Activated CD4-positive, alpha-beta T cell treated with anti-CD3 and anti-CD28 coated beads, Interleukin-2, amount 10 ng/mL, durations not matched to agents 7 days and 5 days (primary cell): ENCODE results near the gene TECPR1. TPM values are rescaled to one million over a fixed set of nuclear protein-coding genes. Genes with fewer than 3 reads are reported as not detected.
"Not testable (repeated sequence)": the region's sequence is repeated elsewhere in the genome, so short reads cannot be mapped to it uniquely, and the experiment has no call there.

Experiments
- CTCF ChIA-PET: fragments of 350-600 bp; sonication (Branson Sonifier 250); formaldehyde crosslinking; loops from one replicate; lab custom pipeline; 2021; ENCODE audit warnings: antibody characterized with exemption; lab: Charles Lee
- POLR2A ChIA-PET: fragments of 350-600 bp; sonication (Branson Sonifier 250); formaldehyde crosslinking; loops from one replicate; lab custom pipeline; 2021; ENCODE audit warnings: antibody characterized with exemption; lab: Charles Lee
- DNase-seq: peaks from one replicate; pipeline ENCODE4 v3.0.0-alpha.2; 2020
- H3K27ac Mint-ChIP-seq: one replicate; pipeline ENCODE4 v1.8.0; 2021; ENCODE audit warnings: mild to moderate bottlenecking, moderate library complexity, mixed read lengths
- H3K27me3 Mint-ChIP-seq: one replicate; pipeline ENCODE4 v1.8.0; 2021; ENCODE audit warnings: mixed read lengths
- H3K36me3 Mint-ChIP-seq: one replicate; pipeline ENCODE4 v1.8.0; 2021; ENCODE audit warnings: low read depth, mixed read lengths
- H3K4me1 Mint-ChIP-seq: one replicate; pipeline ENCODE4 v1.8.0; 2021; ENCODE audit warnings: mixed read lengths
- H3K4me3 Mint-ChIP-seq: one replicate; pipeline ENCODE4 v1.8.0; 2021; ENCODE audit warnings: mild to moderate bottlenecking, moderate library complexity, mixed read lengths
- H3K9me3 Mint-ChIP-seq: one replicate; pipeline ENCODE4 v1.8.0; 2021; ENCODE audit warnings: mixed read lengths
- total RNA-seq, 2 experiments: library from RNA; stranded (reverse); gene quantifications; one replicate each; pipeline ENCODE4 v1.2.3, GENCODE V29; 2021

The TECPR1 gene
- total RNA-seq, 2 experiments from 2014 or later, result 82.5 to 99.2 TPM

DNA sequence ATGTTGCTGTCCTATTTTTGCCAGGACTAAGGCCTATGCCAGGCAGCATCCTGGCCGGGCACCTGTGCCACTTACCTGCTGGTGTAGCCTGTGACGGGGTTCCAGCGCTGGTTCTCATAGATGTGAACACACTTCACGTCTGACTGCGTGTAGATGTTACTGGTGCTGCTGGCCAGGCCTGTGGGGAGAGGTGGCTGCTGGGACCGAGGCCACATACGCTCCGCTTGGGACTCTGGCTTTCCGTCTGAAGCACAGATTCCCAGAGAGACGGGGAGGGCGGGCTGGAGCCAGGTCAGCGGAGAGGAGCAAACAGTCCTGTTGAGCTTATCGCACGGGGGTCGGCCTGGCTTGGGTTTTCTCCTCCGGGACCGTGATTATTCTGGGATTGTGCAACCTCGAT is 24.1 kb downstream of the TECPR1 start:
- H3K4me3 Mint-ChIP-seq, result no peak overlapping the region
- POLR2A ChIA-PET, result no interaction called here

GRCh38 chr7:98225913-98226614 is 26.0 kb downstream of the TECPR1 start:
- Mint-ChIP-seq H3K27me3 (no peaks in the 10 kb centered on the region), H3K36me3 (peaks cover 16% of the 10 kb centered on the region), H3K4me3 (no peak overlapping the region), H3K27ac (no peak overlapping the region), H3K9me3 (no peaks in the 10 kb centered on the region), H3K4me1 (no peaks in the 10 kb centered on the region)
- DNase-seq, result no peak
- POLR2A ChIA-PET, result no interaction called here
- CTCF ChIA-PET, result interaction anchor here (0.6 to 1.2 kb wide), 2 partner anchors 51 to 228 kb away, joined by 3 read pairs; no protein-coding TSS in a partner anchor

More for the DNA sequence above, 24.1 kb downstream of the TECPR1 start:
- H3K27me3 Mint-ChIP-seq, result no peaks in the 10 kb centered on the region
- DNase-seq, result no peak
- CTCF ChIA-PET, result interaction anchor here (1.4 kb wide), 1 partner anchor 29 kb away, joined by 4 read pairs; no protein-coding TSS in a partner anchor
- peaks cover 16% of the 10 kb centered on the region for H3K36me3 Mint-ChIP-seq
- H3K27ac Mint-ChIP-seq, result no peak overlapping the region
- H3K9me3 Mint-ChIP-seq, result no peaks in the 10 kb centered on the region
- no peaks in the 10 kb centered on the region for H3K4me1 Mint-ChIP-seq

DNA sequence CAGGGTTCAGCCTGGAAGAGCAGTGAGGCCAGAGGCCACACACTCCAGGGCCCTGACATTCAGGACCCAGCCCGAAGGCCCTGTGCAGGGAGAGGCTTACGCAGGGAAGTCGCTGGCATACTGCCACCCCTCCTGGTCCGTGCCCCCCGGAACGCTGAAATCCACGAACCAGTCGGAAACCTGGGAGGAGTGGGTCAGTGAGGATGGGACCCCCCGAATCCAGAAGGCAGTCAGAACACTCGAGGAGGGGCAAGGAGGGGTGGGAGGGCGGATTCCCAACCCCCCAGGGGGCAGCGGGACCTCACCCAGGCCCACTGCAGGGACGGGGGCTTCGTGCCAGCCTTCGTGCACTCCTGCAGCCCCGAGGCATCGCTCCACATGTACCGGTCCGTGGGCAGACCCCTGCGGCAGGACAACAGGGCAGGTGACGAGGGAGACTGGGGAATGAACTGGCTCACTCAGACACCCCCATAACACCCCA is 27.3 kb downstream of the TECPR1 start:
- H3K27me3 Mint-ChIP-seq, result no peaks in the 10 kb centered on the region
- ChIA-PET POLR2A (no interaction called here), CTCF (interaction anchor here (1.2 kb wide), 1 partner anchor 53 kb away, joined by 3 read pairs; no protein-coding TSS in a partner anchor)
- peaks cover 12% of the 10 kb centered on the region for H3K36me3 Mint-ChIP-seq
- H3K9me3 Mint-ChIP-seq, result no peaks in the 10 kb centered on the region
- DNase-seq, result no peak
- H3K4me3 Mint-ChIP-seq, result no peak overlapping the region
- H3K27ac Mint-ChIP-seq, result no peak overlapping the region
- H3K4me1 Mint-ChIP-seq, result no peaks in the 10 kb centered on the region

DNA sequence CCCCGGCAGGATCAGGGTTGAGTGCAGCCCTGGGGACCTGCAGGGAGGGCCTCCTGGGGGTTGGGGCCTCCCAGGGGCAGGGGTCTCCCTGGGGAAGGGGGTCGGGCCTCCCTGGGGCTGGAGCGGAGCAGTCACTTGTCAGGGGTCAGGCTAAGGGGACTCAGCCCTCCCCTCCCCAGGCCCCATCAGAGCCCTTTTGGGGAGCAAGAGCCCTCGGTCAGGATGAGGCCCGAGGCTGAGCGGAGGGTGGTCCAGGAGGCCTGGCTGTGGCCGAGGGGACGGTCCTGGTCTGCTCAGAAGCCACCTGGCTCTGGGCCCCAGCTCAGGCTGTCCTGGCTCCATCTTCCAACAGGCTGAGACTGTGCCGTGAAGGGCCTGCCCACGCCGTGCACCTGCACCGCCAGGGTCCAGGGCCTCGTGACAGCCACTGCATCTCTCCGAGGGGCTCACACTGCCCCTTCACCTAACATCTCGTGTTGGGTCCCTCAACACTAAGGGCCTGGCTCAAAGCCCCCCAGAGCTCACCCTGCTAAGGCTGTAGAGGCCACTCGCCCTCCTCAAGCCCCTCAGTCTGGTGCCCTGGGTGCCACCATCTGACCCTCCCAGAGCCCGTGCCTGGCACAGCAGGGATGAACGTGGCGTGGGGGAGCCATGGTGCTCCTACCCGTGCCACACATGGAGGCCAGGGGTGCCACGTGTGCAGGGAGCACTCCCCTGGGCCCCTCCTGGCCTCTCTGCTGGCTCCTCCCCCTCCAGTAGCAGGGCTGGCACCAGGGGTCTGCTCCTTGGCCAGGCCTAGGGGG is 27.9 kb downstream of the TECPR1 start:
- Mint-ChIP-seq H3K27ac (no peak overlapping the region), H3K9me3 (no peaks in the 10 kb centered on the region), H3K4me3 (no peak overlapping the region), H3K27me3 (no peaks in the 10 kb centered on the region), H3K36me3 (peaks cover 17% of the 10 kb centered on the region), H3K4me1 (peaks cover 3% of the 10 kb centered on the region)
- ChIA-PET CTCF (no interaction called here), POLR2A (no interaction called here)
- DNase-seq, result no peak

DNA sequence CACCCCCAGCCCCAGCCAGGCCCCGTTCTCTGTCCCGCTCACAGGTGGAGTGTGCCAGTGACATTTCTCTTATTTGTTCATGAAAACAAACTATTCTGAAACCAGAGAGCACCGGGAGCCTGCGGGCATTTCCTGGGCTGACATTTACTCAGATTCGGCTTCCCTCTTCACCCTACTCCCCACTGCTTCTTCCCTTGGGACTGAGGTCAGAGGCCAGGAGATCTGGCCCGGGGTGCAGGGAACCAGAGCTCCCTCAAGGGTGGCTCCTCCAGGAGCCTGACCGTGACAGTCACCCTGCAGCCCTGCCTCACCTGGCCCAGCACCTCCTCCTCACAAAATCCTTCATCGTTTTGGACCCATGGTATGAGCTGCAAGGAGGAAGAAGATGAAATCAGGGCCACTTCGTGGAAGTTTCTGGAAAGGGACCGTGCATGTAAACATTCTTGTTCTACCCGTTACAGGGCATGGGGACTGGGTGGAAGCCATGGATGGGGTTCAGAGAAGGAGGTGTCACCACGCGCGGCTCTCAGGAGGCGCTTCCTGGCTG is 28.6 kb downstream of the TECPR1 start:
- Mint-ChIP-seq H3K27ac (no peak overlapping the region), H3K4me3 (no peak overlapping the region), H3K4me1 (peaks cover 9% of the 10 kb centered on the region), H3K27me3 (no peaks in the 10 kb centered on the region), H3K9me3 (no peaks in the 10 kb centered on the region), H3K36me3 (peaks cover 20% of the 10 kb centered on the region)
- ChIA-PET CTCF (no interaction called here), POLR2A (no interaction called here)
- no peak for DNase-seq

GRCh38 chr7:98222533-98223195 is 29.4 kb downstream of the TECPR1 start:
- H3K4me3 Mint-ChIP-seq, result no peak overlapping the region
- no peaks in the 10 kb centered on the region for H3K9me3 Mint-ChIP-seq
- POLR2A ChIA-PET, result no interaction called here
- H3K36me3 Mint-ChIP-seq, result peaks cover 21% of the 10 kb centered on the region
- CTCF ChIA-PET, result no interaction called here
- no peaks in the 10 kb centered on the region for H3K27me3 Mint-ChIP-seq
- DNase-seq, result no peak
- H3K4me1 Mint-ChIP-seq, result peaks cover 13% of the 10 kb centered on the region
- H3K27ac Mint-ChIP-seq, result no peak overlapping the region

- ChIA-PET POLR2A (no interaction called here), CTCF (no interaction called here)
- Mint-ChIP-seq H3K4me1 (peaks cover 13% of the 10 kb centered on the region), H3K4me3 (no peak overlapping the region), H3K27me3 (no peaks in the 10 kb centered on the region), H3K9me3 (no peaks in the 10 kb centered on the region), H3K36me3 (peaks cover 19% of the 10 kb centered on the region), H3K27ac (no peak overlapping the region)
- DNase-seq, result no peak
These were observed 30.2 kb downstream of the TECPR1 start for GRCh38 chr7:98221611-98222532.

GRCh38 chr7:98219382-98219781 is 32.6 kb downstream of the TECPR1 start:
- DNase-seq, H3K27me3 Mint-ChIP-seq, POLR2A ChIA-PET, H3K9me3 Mint-ChIP-seq, H3K4me3 Mint-ChIP-seq, CTCF ChIA-PET: not testable (repeated sequence)
- Mint-ChIP-seq H3K36me3 (peaks cover 15% of the 10 kb centered on the region), H3K4me1 (peaks cover 13% of the 10 kb centered on the region), H3K27ac (peak overlapping the region; percentile 26)

DNA sequence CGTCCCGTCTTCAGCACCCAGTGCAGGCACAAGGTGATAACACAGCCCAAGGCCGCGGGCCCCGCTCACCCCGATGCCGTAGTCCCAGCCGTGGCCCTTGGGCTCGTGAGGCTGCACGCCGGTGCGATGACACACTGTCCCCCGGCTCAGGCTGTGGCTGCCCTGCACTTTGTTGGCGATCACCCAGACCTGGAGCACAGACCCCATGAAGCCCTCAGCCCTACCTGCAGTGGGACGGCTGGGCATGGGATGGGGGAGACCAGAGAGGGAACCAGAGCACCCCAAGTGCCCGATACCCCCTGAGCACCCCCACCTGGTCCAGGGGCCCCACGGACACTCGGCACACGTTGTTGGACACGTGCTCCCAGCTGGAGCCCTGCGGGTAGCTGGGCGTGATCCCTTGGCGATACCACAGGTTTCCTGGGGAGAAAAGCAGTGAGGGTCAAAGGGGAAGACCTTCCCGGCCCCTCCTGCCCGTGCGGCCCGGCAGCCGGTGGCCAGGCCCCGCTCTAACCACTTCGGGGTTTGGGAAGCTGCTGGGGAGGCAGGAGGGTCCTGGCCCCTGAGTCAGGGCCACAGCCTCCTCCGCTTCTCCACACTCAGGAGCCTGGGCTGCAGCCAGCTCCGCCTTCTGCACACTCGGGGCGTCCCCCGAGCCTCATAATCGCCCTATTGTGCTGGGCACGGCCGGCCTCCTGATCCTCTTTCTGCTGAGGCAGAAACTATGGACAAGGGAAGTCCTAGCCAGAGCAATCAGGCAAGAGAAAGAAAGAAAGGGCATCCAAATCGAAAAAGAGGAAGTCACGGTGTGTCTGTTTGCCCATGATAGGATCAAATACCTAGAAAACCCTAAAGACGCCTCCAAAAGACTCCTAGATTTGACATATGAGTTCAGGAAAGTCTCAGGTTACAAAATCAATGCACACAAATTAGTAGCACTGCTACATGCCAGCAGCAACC is 34.1 kb downstream of the TECPR1 start:
- Mint-ChIP-seq H3K4me3 (no peak overlapping the region), H3K36me3 (peaks cover 13% of the 10 kb centered on the region), H3K9me3 (no peaks in the 10 kb centered on the region), H3K27me3 (no peaks in the 10 kb centered on the region), H3K27ac (no peak overlapping the region), H3K4me1 (peaks cover 13% of the 10 kb centered on the region)
- DNase-seq, result no peak
- POLR2A ChIA-PET, result no interaction called here
- CTCF ChIA-PET, result no interaction called here

GRCh38 chr7:98216941-98217622 is 35.0 kb downstream of the TECPR1 start:
- no peak overlapping the region for H3K27ac Mint-ChIP-seq

More at GRCh38 chr7:98216941-98217622, 35.0 kb downstream of the TECPR1 start:
- DNase-seq, result no peak
- H3K36me3 Mint-ChIP-seq, result peaks cover 13% of the 10 kb centered on the region
- ChIA-PET POLR2A (no interaction called here), CTCF (no interaction called here)
- no peak overlapping the region for H3K4me3 Mint-ChIP-seq
- H3K27me3 Mint-ChIP-seq, result no peaks in the 10 kb centered on the region
- H3K4me1 Mint-ChIP-seq, result peaks cover 13% of the 10 kb centered on the region
- H3K9me3 Mint-ChIP-seq, result no peaks in the 10 kb centered on the region
